IMR-90 (cell line): ENCODE measurements around the gene MANSC1. TPM values are rescaled to one million over a fixed set of nuclear protein-coding genes. Genes with fewer than 3 reads are reported as not detected.

Source experiments
- ATAC-seq: fragments of 200-7000 bp; cut with Tn5 transposase; 2 replicates; pipeline ENCODE4 v1.9.1; 2020; ENCODE audit warnings: low read depth, mild to moderate bottlenecking, moderate library complexity
- BruUV-seq: library from RNA; stranded (reverse); fragments of 400-500 nt; replicated peaks from 2 replicates; lab custom pipeline; 2021; lab: Mats Ljungman, UMichigan
- CTCF ChIA-PET: fragments of 300-600 bp; formaldehyde crosslinking; extraction: SDS; loops from one replicate; lab custom pipeline; 2021; ENCODE audit warnings: antibody characterized with exemption; lab: Yijun Ruan, JAX
- POLR2A ChIA-PET: fragments of 300-600 bp; sonication (Branson Sonifier 250); formaldehyde crosslinking; loops from one replicate; lab custom pipeline; 2022; ENCODE audit warnings: antibody characterized with exemption; ENCODE audit not compliant: unreplicated experiment; lab: Charles Lee
- DNase-seq: peaks from one replicate; pipeline ENCODE4 v3.0.0; 2013
- H2AFZ ChIP-seq: replicated peaks from 2 replicates; pipeline ENCODE3; 2013; ENCODE audit warnings: low read length, mild to moderate bottlenecking; ENCODE audit not compliant: poor library complexity
- H2AK5ac ChIP-seq: 2 replicates; pipeline ENCODE4 v1.6.1; 2013; ENCODE audit warnings: low read depth, low read length, inconsistent platforms
- H2AK9ac ChIP-seq: replicated peaks from 2 replicates; pipeline ENCODE3; 2013; ENCODE audit warnings: mild to moderate bottlenecking, low read depth, low read length, moderate library complexity; ENCODE audit not compliant: poor library complexity
- H2BK120ac ChIP-seq: 2 replicates; pipeline ENCODE4 v1.6.1; 2013; ENCODE audit warnings: low read depth, low read length, inconsistent platforms
- H2BK15ac ChIP-seq: 3 replicates; pipeline ENCODE4 v1.6.1; 2013; ENCODE audit warnings: low read depth, low read length, inconsistent platforms
- H2BK20ac ChIP-seq: 2 replicates; pipeline ENCODE4 v1.6.1; 2013; ENCODE audit warnings: low read depth, mild to moderate bottlenecking, inconsistent platforms, low read length, moderate library complexity
- H2BK5ac ChIP-seq: 2 replicates; pipeline ENCODE4 v1.6.1; 2013; ENCODE audit warnings: mild to moderate bottlenecking, low read depth, low read length, inconsistent platforms; ENCODE audit not compliant: poor library complexity, severe bottlenecking
- H3K14ac ChIP-seq: replicated peaks from 2 replicates; pipeline ENCODE4 v1.6.1; 2013; ENCODE audit warnings: low read depth, low read length, inconsistent platforms
- H3K18ac ChIP-seq: 2 replicates; pipeline ENCODE4 v1.6.1; 2013; ENCODE audit warnings: low read depth, low read length, control low read depth
- H3K23ac ChIP-seq: 2 replicates; pipeline ENCODE4 v1.6.1; 2013; ENCODE audit warnings: low read depth, low read length, inconsistent platforms
- H3K27ac ChIP-seq: 2 replicates; pipeline ENCODE4 v1.5.1; 2013; ENCODE audit warnings: mild to moderate bottlenecking, control low read depth, low read length; ENCODE audit not compliant: insufficient read depth
- H3K27me3 ChIP-seq: 2 replicates; pipeline ENCODE4 v1.6.1; 2013; ENCODE audit warnings: low read length; ENCODE audit not compliant: control insufficient read depth, insufficient read depth
- H3K36me3 ChIP-seq: 2 replicates; pipeline ENCODE4 v1.6.1; 2013; ENCODE audit warnings: low read length, mixed read lengths; ENCODE audit not compliant: control insufficient read depth, insufficient read depth
- H3K4ac ChIP-seq: 2 replicates; pipeline ENCODE4 v1.6.1; 2013; ENCODE audit warnings: low read depth, low read length, inconsistent platforms
- H3K4me1 ChIP-seq: 2 replicates; pipeline ENCODE4 v1.6.1; 2013; ENCODE audit warnings: low read length, mixed read lengths; ENCODE audit not compliant: control insufficient read depth, insufficient read depth
- H3K4me2 ChIP-seq: 2 replicates; pipeline ENCODE4 v1.6.1; 2013; ENCODE audit warnings: low read depth, mild to moderate bottlenecking, control low read depth, low read length, moderate library complexity
- H3K4me3 ChIP-seq: 2 replicates; pipeline ENCODE4 v1.5.1; 2013; ENCODE audit warnings: low read depth, mild to moderate bottlenecking, control low read depth, low read length, moderate library complexity; ENCODE audit not compliant: insufficient read depth
- H3K56ac ChIP-seq: 2 replicates; pipeline ENCODE4 v1.6.1; 2013; ENCODE audit warnings: low read length, inconsistent platforms; ENCODE audit not compliant: insufficient read depth; ENCODE audit errors: extremely low read depth
- H3K79me1 ChIP-seq, 2 experiments: 2 replicates each; pipeline ENCODE4 v1.6.1; 2013; ENCODE audit warnings: low read length in 2 of 2, inconsistent platforms in 1 of 2, low read depth in 1 of 2
- H3K9ac ChIP-seq: 2 replicates; pipeline ENCODE4 v1.6.1; 2013; ENCODE audit warnings: low read depth, low read length, control low read depth
- H3K9me1 ChIP-seq: 2 replicates; pipeline ENCODE4 v1.6.1; 2013; ENCODE audit warnings: low read length, inconsistent platforms; ENCODE audit not compliant: insufficient read depth
- H3K9me3 ChIP-seq: 2 replicates; pipeline ENCODE4 v1.6.1; 2013; ENCODE audit warnings: low read length; ENCODE audit not compliant: control insufficient read depth, insufficient read depth
- H4K20me1 ChIP-seq: 2 replicates; pipeline ENCODE4 v1.6.1; 2013; ENCODE audit warnings: low read length, inconsistent platforms; ENCODE audit not compliant: insufficient read depth
- H4K5ac ChIP-seq: 2 replicates; pipeline ENCODE4 v1.6.1; 2013; ENCODE audit warnings: mild to moderate bottlenecking, low read depth, low read length, control low read depth
- H4K8ac ChIP-seq, 2 experiments: 2 replicates each; pipeline ENCODE4 v1.6.1; 2013; ENCODE audit warnings: low read depth in 2 of 2, low read length in 2 of 2, control low read depth in 1 of 2, inconsistent platforms in 1 of 2
- H4K91ac ChIP-seq: 2 replicates; pipeline ENCODE4 v1.6.1; 2013; ENCODE audit warnings: low read depth, low read length, inconsistent platforms; ENCODE audit not compliant: insufficient read depth
- BHLHE40 ChIP-seq: fragments of 150-350 bp; IDR thresholded peaks from 2 replicates; pipeline ENCODE4 v1.6.1; 2016; ENCODE audit warnings: mild to moderate bottlenecking, low read depth, low read length
- MAZ ChIP-seq: IDR thresholded peaks from 2 replicates; pipeline ENCODE4 v1.6.1; 2012; ENCODE audit warnings: low read depth, mild to moderate bottlenecking, low read length, improper control_type of control experiment, moderate library complexity, borderline replicate concordance
- NFE2L2 ChIP-seq: fragments of 150-350 bp; IDR thresholded peaks from 2 replicates; pipeline ENCODE4 v1.6.1; 2016; ENCODE audit warnings: low read depth, mild to moderate bottlenecking, low read length
- RAD21 ChIP-seq: IDR thresholded peaks from 2 replicates; pipeline ENCODE4 v1.6.1; 2012; ENCODE audit warnings: low read length, improper control_type of control experiment
- SMC3 ChIP-seq: fragments of 150-350 bp; IDR thresholded peaks from 2 replicates; pipeline ENCODE4 v1.6.1; 2016; ENCODE audit warnings: low read depth, mild to moderate bottlenecking, antibody characterized with exemption, low read length, moderate library complexity
- WGBS, 2 experiments: methylation state at CpG; one replicate each; pipeline versions ENCODE4 v1.1.5 to v1.1.7; 2013; ENCODE audit warnings: missing lambda C conversion rate in 2 of 2; ENCODE audit not compliant: insufficient read length in 1 of 2; ENCODE audit errors: extremely low coverage in 2 of 2; 5-methylcytosine and 5-hydroxymethylcytosine counted together
- dilution Hi-C: fragments of 300-500 bp; cut with HindIII; formaldehyde crosslinking; loops from one replicate; pipeline ENCODE4 v1.14.3; 2018; ENCODE audit warnings: low sequenced_read_pairs; ENCODE audit not compliant: unreplicated experiment
- in situ Hi-C: fragments of 300-500 bp; cut with MboI; formaldehyde crosslinking; loops from 3 replicates; pipeline ENCODE4 v1.14.3; 2019; ENCODE audit warnings: low sequenced_read_pairs, inconsistent platforms, mixed read lengths
- intact Hi-C: fragments of 100-400 bp; cut with micrococcal nuclease; formaldehyde crosslinking; loops from 2 replicates; pipeline ENCODE4 v1.10.0; 2022
- polyA plus RNA-seq, 3 experiments: library from polyadenylated mRNA; depleted of rRNA; stranded (reverse); fragments of >200 nt; gene quantifications; 2 replicates each; pipeline ENCODE4 v1.2.3, GENCODE V29; 2012; ENCODE audit warnings: low replicate concordance in 1 of 3
- total RNA-seq: library from RNA; depleted of rRNA; stranded (reverse); fragments of >200 nt; gene quantifications from 2 replicates; pipeline ENCODE4 v1.2.3, GENCODE V29; 2012

The MANSC1 gene
- total and polyA plus RNA-seq, 2 of the 4 experiments (the other 2 are of a cell fraction) = 1.1 to 2.2 TPM

GRCh38 chr12:12297201-12297830 lies 52.7 kb downstream of the MANSC1 start:
- no peak overlapping the region for H2BK15ac ChIP-seq
- H3K9me1 ChIP-seq = no peaks in the 10 kb centered on the region
- no peak overlapping the region for H3K27ac ChIP-seq
- no TSS peak for BruUV-seq
- H4K5ac ChIP-seq = no peak overlapping the region
- no peaks in the 10 kb centered on the region for H3K79me1 ChIP-seq
- H3K9me3 ChIP-seq = no peaks in the 10 kb centered on the region
- no peak for ATAC-seq
- H3K14ac ChIP-seq = no peak overlapping the region
- DNase-seq = no peak
- in situ Hi-C loops (no loop called here), intact Hi-C loops (no loop called here), dilution Hi-C loops (no loop called here)
- WGBS, 2 experiments = no CpG with 5 or more reads among the region's 8 CpGs
- H3K4me1 ChIP-seq = peaks cover 5% of the 10 kb centered on the region; the same call in 1 of the 2 replicates
- no peak overlapping the region for H2BK120ac ChIP-seq
- H3K18ac ChIP-seq = no peak overlapping the region
- H2AFZ ChIP-seq = no peak overlapping the region
- no peak overlapping the region for H3K9ac ChIP-seq
- no peak overlapping the region for H3K23ac ChIP-seq
- no peak overlapping the region for H2BK20ac ChIP-seq
- H3K56ac ChIP-seq = no peak overlapping the region
- no peaks in the 10 kb centered on the region for H3K27me3 ChIP-seq
- H3K4me3 ChIP-seq = no peak overlapping the region
- ChIA-PET POLR2A (no interaction called here), CTCF (no interaction called here)
- H2BK5ac ChIP-seq = no peak overlapping the region
- H2AK5ac ChIP-seq = no peak overlapping the region
- H4K20me1 ChIP-seq = no peaks in the 10 kb centered on the region
- no peak overlapping the region for H4K91ac ChIP-seq
- H3K4ac ChIP-seq = no peak overlapping the region
- no peaks in the 10 kb centered on the region for H3K36me3 ChIP-seq
- H3K4me2 ChIP-seq = no peak overlapping the region
- TF ChIP-seq RAD21 (no peak), NFE2L2 (no peak), BHLHE40 (no peak), SMC3 (no peak), MAZ (no peak)
- no peak overlapping the region for H4K8ac ChIP-seq
- H2AK9ac ChIP-seq = no peak overlapping the region
